Activated CD4-positive, alpha-beta T cell treated with anti-CD3 and anti-CD28 coated beads, Interleukin-2, amount 10 ng/mL, durations not matched to agents 7 days and 5 days (primary cell): ENCODE results near the gene E2F2. TPM values are rescaled to one million over a fixed set of nuclear protein-coding genes. Genes with fewer than 3 reads are reported as not detected.

Experiments
- CTCF ChIA-PET: fragments of 350-600 bp; sonication (Branson Sonifier 250); formaldehyde crosslinking; loops from one replicate; lab custom pipeline; 2021; ENCODE audit warnings: antibody characterized with exemption; lab: Charles Lee
- POLR2A ChIA-PET: fragments of 350-600 bp; sonication (Branson Sonifier 250); formaldehyde crosslinking; loops from one replicate; lab custom pipeline; 2021; ENCODE audit warnings: antibody characterized with exemption; lab: Charles Lee
- DNase-seq: peaks from one replicate; pipeline ENCODE4 v3.0.0-alpha.2; 2020
- H3K27ac Mint-ChIP-seq: one replicate; pipeline ENCODE4 v1.8.0; 2021; ENCODE audit warnings: mild to moderate bottlenecking, moderate library complexity, mixed read lengths
- H3K27me3 Mint-ChIP-seq: one replicate; pipeline ENCODE4 v1.8.0; 2021; ENCODE audit warnings: mixed read lengths
- H3K36me3 Mint-ChIP-seq: one replicate; pipeline ENCODE4 v1.8.0; 2021; ENCODE audit warnings: low read depth, mixed read lengths
- H3K4me1 Mint-ChIP-seq: one replicate; pipeline ENCODE4 v1.8.0; 2021; ENCODE audit warnings: mixed read lengths
- H3K4me3 Mint-ChIP-seq: one replicate; pipeline ENCODE4 v1.8.0; 2021; ENCODE audit warnings: mild to moderate bottlenecking, moderate library complexity, mixed read lengths
- H3K9me3 Mint-ChIP-seq: one replicate; pipeline ENCODE4 v1.8.0; 2021; ENCODE audit warnings: mixed read lengths
- total RNA-seq, 2 experiments: library from RNA; stranded (reverse); gene quantifications; one replicate each; pipeline ENCODE4 v1.2.3, GENCODE V29; 2021

E2F2 gene
- total RNA-seq, 2 experiments from 2014 or later = 107 to 112 TPM

- no peak overlapping the region for H3K4me3 Mint-ChIP-seq
- DNase-seq = no peak
- ChIA-PET POLR2A (no interaction called here), CTCF (no interaction called here)
- H3K9me3 Mint-ChIP-seq = no peaks in the 10 kb centered on the region
- H3K27ac Mint-ChIP-seq = peak overlapping the region; percentile 25
- H3K36me3 Mint-ChIP-seq = peaks cover 25% of the 10 kb centered on the region
- H3K27me3 Mint-ChIP-seq = peaks cover 39% of the 10 kb centered on the region
- peaks cover 61% of the 10 kb centered on the region for H3K4me1 Mint-ChIP-seq
These were observed 30.2 kb upstream of the E2F2 start for GRCh38 chr1:23561076-23561812.

GRCh38 chr1:23559985-23560741 is 29.1 kb upstream of the E2F2 start:
- H3K4me1 Mint-ChIP-seq = peaks cover 72% of the 10 kb centered on the region

GRCh38 chr1:23559136-23559984 is 28.3 kb upstream of the E2F2 start, which contains the start of gene ID3:
Gene ID3 (minus strand): TSS chr1:23559501. CDS start chr1:23559426, 75 bp downstream.
- Mint-ChIP-seq H3K9me3 (no peaks in the 10 kb centered on the region), H3K27me3 (peaks cover 33% of the 10 kb centered on the region), H3K27ac (peak within 1 kb of the TSS; percentile 93), H3K4me1 (peaks cover 76% of the 10 kb centered on the region), H3K36me3 (peaks cover 25% of the 10 kb centered on the region), H3K4me3 (peak within 1 kb of the TSS; percentile 84)
- ChIA-PET POLR2A (interaction anchor here (0.6 to 3.2 kb wide), 3 partner anchors 18 to 36 kb away, joined by 3 to 16 read pairs (median 3); no protein-coding TSS in a partner anchor), CTCF (interaction anchor here (0.9 to 3.9 kb wide), 8 partner anchors 13 to 78 kb away, joined by 3 to 21 read pairs (median 4); no protein-coding TSS in a partner anchor)
- peak; percentile 96 for DNase-seq

More at GRCh38 chr1:23559985-23560741, 29.1 kb upstream of the E2F2 start:
- Mint-ChIP-seq H3K4me3 (peak overlapping the region; percentile 84), H3K27ac (peak overlapping the region; percentile 93), H3K9me3 (no peaks in the 10 kb centered on the region), H3K27me3 (peaks cover 35% of the 10 kb centered on the region), H3K36me3 (peaks cover 25% of the 10 kb centered on the region)
- ChIA-PET CTCF (interaction anchor here (0.9 to 3.9 kb wide), 6 partner anchors 13 to 77 kb away, joined by 3 to 21 read pairs (median 4); no protein-coding TSS in a partner anchor), POLR2A (interaction anchor here (3.2 kb wide), 1 partner anchor 17 kb away, joined by 16 read pairs; no protein-coding TSS in a partner anchor)
- DNase-seq = no peak

GRCh38 chr1:23558872-23559135 is 27.8 kb upstream of the E2F2 start:
- H3K9me3 Mint-ChIP-seq = no peaks in the 10 kb centered on the region
- peak; percentile 19 for DNase-seq
- peaks cover 29% of the 10 kb centered on the region for H3K27me3 Mint-ChIP-seq
- H3K4me1 Mint-ChIP-seq = peaks cover 81% of the 10 kb centered on the region
- ChIA-PET CTCF (interaction anchor here (1.5 to 3.9 kb wide), 7 partner anchors 14 to 79 kb away, joined by 4 to 21 read pairs (median 5); no protein-coding TSS in a partner anchor), POLR2A (interaction anchor here (0.6 to 3.2 kb wide), 4 partner anchors 18 to 76 kb away, joined by 3 to 16 read pairs (median 4); no protein-coding TSS in a partner anchor)
- peak overlapping the region; percentile 84 for H3K4me3 Mint-ChIP-seq
- H3K36me3 Mint-ChIP-seq = peaks cover 28% of the 10 kb centered on the region
- H3K27ac Mint-ChIP-seq = peak overlapping the region; percentile 93

- H3K4me1 Mint-ChIP-seq = peaks cover 81% of the 10 kb centered on the region
- H3K27me3 Mint-ChIP-seq = peaks cover 25% of the 10 kb centered on the region
- peak; percentile 41 for DNase-seq
- H3K4me3 Mint-ChIP-seq = peak overlapping the region; percentile 84
- CTCF ChIA-PET = interaction anchor here (0.7 to 3.9 kb wide), 9 partner anchors 14 to 79 kb away, joined by 3 to 21 read pairs (median 5); no protein-coding TSS in a partner anchor
- H3K36me3 Mint-ChIP-seq = peaks cover 28% of the 10 kb centered on the region
- POLR2A ChIA-PET = interaction anchor here (0.6 to 3.2 kb wide), 5 partner anchors 19 to 77 kb away, joined by 3 to 16 read pairs (median 3); no protein-coding TSS in a partner anchor
- H3K27ac Mint-ChIP-seq = peak overlapping the region; percentile 93
- H3K9me3 Mint-ChIP-seq = no peaks in the 10 kb centered on the region
These were observed 27.3 kb upstream of the E2F2 start for GRCh38 chr1:23558140-23558871.

- Mint-ChIP-seq H3K4me1 (peaks cover 77% of the 10 kb centered on the region), H3K36me3 (peaks cover 28% of the 10 kb centered on the region), H3K27me3 (peaks cover 24% of the 10 kb centered on the region), H3K27ac (peak overlapping the region; percentile 93), H3K9me3 (no peaks in the 10 kb centered on the region), H3K4me3 (peak overlapping the region; percentile 84)
- ChIA-PET POLR2A (interaction anchor here (1.0 to 3.2 kb wide), 3 partner anchors 20 to 77 kb away, joined by 3 to 16 read pairs (median 4); no protein-coding TSS in a partner anchor), CTCF (interaction anchor here (0.7 to 3.9 kb wide), 8 partner anchors 15 to 80 kb away, joined by 3 to 21 read pairs (median 4); no protein-coding TSS in a partner anchor)
- no peak for DNase-seq
These were observed 26.6 kb upstream of the E2F2 start for GRCh38 chr1:23557471-23558124.

GRCh38 chr1:23556635-23557470 is 25.8 kb upstream of the E2F2 start:
- peaks cover 70% of the 10 kb centered on the region for H3K4me1 Mint-ChIP-seq
- peak overlapping the region; percentile 93 for H3K27ac Mint-ChIP-seq

GRCh38 chr1:23555986-23556634 is 25.1 kb upstream of the E2F2 start:
- Mint-ChIP-seq H3K4me3 (peak overlapping the region; percentile 84), H3K27ac (peak overlapping the region; percentile 93), H3K27me3 (peaks cover 13% of the 10 kb centered on the region), H3K9me3 (no peaks in the 10 kb centered on the region), H3K36me3 (peaks cover 28% of the 10 kb centered on the region), H3K4me1 (peaks cover 62% of the 10 kb centered on the region)
- no peak for DNase-seq
- ChIA-PET POLR2A (interaction anchor here (1.2 to 1.3 kb wide), 2 partner anchors 35 to 59 kb away, joined by 3 to 4 read pairs; no protein-coding TSS in a partner anchor), CTCF (interaction anchor here (1.1 to 5.0 kb wide), 9 partner anchors 8 to 81 kb away, joined by 3 to 31 read pairs (median 5); no protein-coding TSS in a partner anchor)

More at GRCh38 chr1:23556635-23557470, 25.8 kb upstream of the E2F2 start:
- Mint-ChIP-seq H3K36me3 (peaks cover 28% of the 10 kb centered on the region), H3K27me3 (peaks cover 19% of the 10 kb centered on the region), H3K4me3 (peak overlapping the region; percentile 84), H3K9me3 (no peaks in the 10 kb centered on the region)
- ChIA-PET CTCF (interaction anchor here (1.8 to 5.0 kb wide), 6 partner anchors 17 to 81 kb away, joined by 4 to 31 read pairs (median 17); no protein-coding TSS in a partner anchor), POLR2A (interaction anchor here (1.2 to 1.3 kb wide), 2 partner anchors 34 to 59 kb away, joined by 3 to 4 read pairs; no protein-coding TSS in a partner anchor)
- no peak for DNase-seq

GRCh38 chr1:23555270-23555985 is 24.4 kb upstream of the E2F2 start:
- no peaks in the 10 kb centered on the region for H3K9me3 Mint-ChIP-seq
- H3K4me1 Mint-ChIP-seq = peaks cover 55% of the 10 kb centered on the region
- H3K36me3 Mint-ChIP-seq = peaks cover 28% of the 10 kb centered on the region
- H3K27ac Mint-ChIP-seq = peak overlapping the region; percentile 93
- H3K27me3 Mint-ChIP-seq = peaks cover 7% of the 10 kb centered on the region
- no peak for DNase-seq
- ChIA-PET CTCF (interaction anchor here (0.6 to 5.0 kb wide), 13 partner anchors 9 to 89 kb away, joined by 3 to 31 read pairs (median 4); no protein-coding TSS in a partner anchor), POLR2A (interaction anchor here (1.0 to 1.5 kb wide), 6 partner anchors 22 to 82 kb away, joined by 3 to 6 read pairs (median 4); no protein-coding TSS in a partner anchor)
- H3K4me3 Mint-ChIP-seq = peak overlapping the region; percentile 84
